IMR-90 (cell line): Measurements from ENCODE around the gene KCNAB3. TPM values are rescaled to one million over a fixed set of nuclear protein-coding genes. Genes with fewer than 3 reads are reported as not detected.

ENCODE experiments used
- ATAC-seq: fragments of 200-7000 bp; cut with Tn5 transposase; 2 replicates; pipeline ENCODE4 v1.9.1; 2020; ENCODE audit warnings: low read depth, mild to moderate bottlenecking, moderate library complexity
- BruUV-seq: library from RNA; stranded (reverse); fragments of 400-500 nt; replicated peaks from 2 replicates; lab custom pipeline; 2021; lab: Mats Ljungman, UMichigan
- CTCF ChIA-PET: fragments of 300-600 bp; formaldehyde crosslinking; extraction: SDS; loops from one replicate; lab custom pipeline; 2021; ENCODE audit warnings: antibody characterized with exemption; lab: Yijun Ruan, JAX
- POLR2A ChIA-PET: fragments of 300-600 bp; sonication (Branson Sonifier 250); formaldehyde crosslinking; loops from one replicate; lab custom pipeline; 2022; ENCODE audit warnings: antibody characterized with exemption; ENCODE audit not compliant: unreplicated experiment; lab: Charles Lee
- DNase-seq: peaks from one replicate; pipeline ENCODE4 v3.0.0; 2013
- H2AFZ ChIP-seq: replicated peaks from 2 replicates; pipeline ENCODE3; 2013; ENCODE audit warnings: low read length, mild to moderate bottlenecking; ENCODE audit not compliant: poor library complexity
- H2AK5ac ChIP-seq: 2 replicates; pipeline ENCODE4 v1.6.1; 2013; ENCODE audit warnings: low read depth, low read length, inconsistent platforms
- H2AK9ac ChIP-seq: replicated peaks from 2 replicates; pipeline ENCODE3; 2013; ENCODE audit warnings: mild to moderate bottlenecking, low read depth, low read length, moderate library complexity; ENCODE audit not compliant: poor library complexity
- H2BK120ac ChIP-seq: 2 replicates; pipeline ENCODE4 v1.6.1; 2013; ENCODE audit warnings: low read depth, low read length, inconsistent platforms
- H2BK15ac ChIP-seq: 3 replicates; pipeline ENCODE4 v1.6.1; 2013; ENCODE audit warnings: low read depth, low read length, inconsistent platforms
- H2BK20ac ChIP-seq: 2 replicates; pipeline ENCODE4 v1.6.1; 2013; ENCODE audit warnings: low read depth, mild to moderate bottlenecking, inconsistent platforms, low read length, moderate library complexity
- H2BK5ac ChIP-seq: 2 replicates; pipeline ENCODE4 v1.6.1; 2013; ENCODE audit warnings: mild to moderate bottlenecking, low read depth, low read length, inconsistent platforms; ENCODE audit not compliant: poor library complexity, severe bottlenecking
- H3K14ac ChIP-seq: replicated peaks from 2 replicates; pipeline ENCODE4 v1.6.1; 2013; ENCODE audit warnings: low read depth, low read length, inconsistent platforms
- H3K18ac ChIP-seq: 2 replicates; pipeline ENCODE4 v1.6.1; 2013; ENCODE audit warnings: low read depth, low read length, control low read depth
- H3K23ac ChIP-seq: 2 replicates; pipeline ENCODE4 v1.6.1; 2013; ENCODE audit warnings: low read depth, low read length, inconsistent platforms
- H3K27ac ChIP-seq: 2 replicates; pipeline ENCODE4 v1.5.1; 2013; ENCODE audit warnings: mild to moderate bottlenecking, control low read depth, low read length; ENCODE audit not compliant: insufficient read depth
- H3K27me3 ChIP-seq: 2 replicates; pipeline ENCODE4 v1.6.1; 2013; ENCODE audit warnings: low read length; ENCODE audit not compliant: control insufficient read depth, insufficient read depth
- H3K36me3 ChIP-seq: 2 replicates; pipeline ENCODE4 v1.6.1; 2013; ENCODE audit warnings: low read length, mixed read lengths; ENCODE audit not compliant: control insufficient read depth, insufficient read depth
- H3K4ac ChIP-seq: 2 replicates; pipeline ENCODE4 v1.6.1; 2013; ENCODE audit warnings: low read depth, low read length, inconsistent platforms
- H3K4me1 ChIP-seq: 2 replicates; pipeline ENCODE4 v1.6.1; 2013; ENCODE audit warnings: low read length, mixed read lengths; ENCODE audit not compliant: control insufficient read depth, insufficient read depth
- H3K4me2 ChIP-seq: 2 replicates; pipeline ENCODE4 v1.6.1; 2013; ENCODE audit warnings: low read depth, mild to moderate bottlenecking, control low read depth, low read length, moderate library complexity
- H3K4me3 ChIP-seq: 2 replicates; pipeline ENCODE4 v1.5.1; 2013; ENCODE audit warnings: low read depth, mild to moderate bottlenecking, control low read depth, low read length, moderate library complexity; ENCODE audit not compliant: insufficient read depth
- H3K56ac ChIP-seq: 2 replicates; pipeline ENCODE4 v1.6.1; 2013; ENCODE audit warnings: low read length, inconsistent platforms; ENCODE audit not compliant: insufficient read depth; ENCODE audit errors: extremely low read depth
- H3K79me1 ChIP-seq, 2 experiments: 2 replicates each; pipeline ENCODE4 v1.6.1; 2013; ENCODE audit warnings: low read length in 2 of 2, inconsistent platforms in 1 of 2, low read depth in 1 of 2
- H3K9ac ChIP-seq: 2 replicates; pipeline ENCODE4 v1.6.1; 2013; ENCODE audit warnings: low read depth, low read length, control low read depth
- H3K9me1 ChIP-seq: 2 replicates; pipeline ENCODE4 v1.6.1; 2013; ENCODE audit warnings: low read length, inconsistent platforms; ENCODE audit not compliant: insufficient read depth
- H3K9me3 ChIP-seq: 2 replicates; pipeline ENCODE4 v1.6.1; 2013; ENCODE audit warnings: low read length; ENCODE audit not compliant: control insufficient read depth, insufficient read depth
- H4K20me1 ChIP-seq: 2 replicates; pipeline ENCODE4 v1.6.1; 2013; ENCODE audit warnings: low read length, inconsistent platforms; ENCODE audit not compliant: insufficient read depth
- H4K5ac ChIP-seq: 2 replicates; pipeline ENCODE4 v1.6.1; 2013; ENCODE audit warnings: mild to moderate bottlenecking, low read depth, low read length, control low read depth
- H4K8ac ChIP-seq, 2 experiments: 2 replicates each; pipeline ENCODE4 v1.6.1; 2013; ENCODE audit warnings: low read depth in 2 of 2, low read length in 2 of 2, control low read depth in 1 of 2, inconsistent platforms in 1 of 2
- H4K91ac ChIP-seq: 2 replicates; pipeline ENCODE4 v1.6.1; 2013; ENCODE audit warnings: low read depth, low read length, inconsistent platforms; ENCODE audit not compliant: insufficient read depth
- BHLHE40 ChIP-seq: fragments of 150-350 bp; IDR thresholded peaks from 2 replicates; pipeline ENCODE4 v1.6.1; 2016; ENCODE audit warnings: mild to moderate bottlenecking, low read depth, low read length
- CEBPB ChIP-seq: IDR thresholded peaks from 2 replicates; pipeline ENCODE4 v1.6.1; 2012; ENCODE audit warnings: low read depth, low read length, improper control_type of control experiment
- CHD1 ChIP-seq: IDR thresholded peaks from 2 replicates; pipeline ENCODE4 v1.6.1; 2012; ENCODE audit warnings: low read depth, low read length, improper control_type of control experiment
- CTCF ChIP-seq: conservative IDR thresholded peaks from 2 replicates; pipeline ENCODE4 v1.5.1; 2012; ENCODE audit warnings: mild to moderate bottlenecking, low read depth, low read length, improper control_type of control experiment
- ELK1 ChIP-seq: fragments of 150-350 bp; IDR thresholded peaks from 2 replicates; pipeline ENCODE4 v1.6.1; 2016; ENCODE audit warnings: low read depth, mild to moderate bottlenecking, low read length, moderate library complexity, borderline replicate concordance
- FOS ChIP-seq: fragments of 150-350 bp; IDR thresholded peaks from 2 replicates; pipeline ENCODE4 v1.6.1; 2016; ENCODE audit warnings: low read depth, low read length
- MAFK ChIP-seq: IDR thresholded peaks from 2 replicates; pipeline ENCODE4 v1.6.1; 2012; ENCODE audit warnings: low read depth, low read length, improper control_type of control experiment
- MAZ ChIP-seq: IDR thresholded peaks from 2 replicates; pipeline ENCODE4 v1.6.1; 2012; ENCODE audit warnings: low read depth, mild to moderate bottlenecking, low read length, improper control_type of control experiment, moderate library complexity, borderline replicate concordance
- MXI1 ChIP-seq: IDR thresholded peaks from 2 replicates; pipeline ENCODE4 v1.6.1; 2012; ENCODE audit warnings: low read depth, mild to moderate bottlenecking, low read length, moderate library complexity, borderline replicate concordance
- NFE2L2 ChIP-seq: fragments of 150-350 bp; IDR thresholded peaks from 2 replicates; pipeline ENCODE4 v1.6.1; 2016; ENCODE audit warnings: low read depth, mild to moderate bottlenecking, low read length
- POLR2A ChIP-seq: IDR thresholded peaks from 2 replicates; pipeline ENCODE4 v1.6.1; 2012; ENCODE audit warnings: mild to moderate bottlenecking, low read depth, low read length
- RAD21 ChIP-seq: IDR thresholded peaks from 2 replicates; pipeline ENCODE4 v1.6.1; 2012; ENCODE audit warnings: low read length, improper control_type of control experiment
- RCOR1 ChIP-seq: IDR thresholded peaks from 2 replicates; pipeline ENCODE4 v1.6.1; 2012; ENCODE audit warnings: mild to moderate bottlenecking, low read length, improper control_type of control experiment; ENCODE audit not compliant: insufficient replicate concordance
- RFX5 ChIP-seq: IDR thresholded peaks from 2 replicates; pipeline ENCODE4 v1.8.0; 2012; ENCODE audit warnings: low read depth, mild to moderate bottlenecking, low read length, moderate library complexity
- SMC3 ChIP-seq: fragments of 150-350 bp; IDR thresholded peaks from 2 replicates; pipeline ENCODE4 v1.6.1; 2016; ENCODE audit warnings: low read depth, mild to moderate bottlenecking, antibody characterized with exemption, low read length, moderate library complexity
- WGBS, 2 experiments: methylation state at CpG; one replicate each; pipeline versions ENCODE4 v1.1.5 to v1.1.7; 2013; ENCODE audit warnings: missing lambda C conversion rate in 2 of 2; ENCODE audit not compliant: insufficient read length in 1 of 2; ENCODE audit errors: extremely low coverage in 2 of 2; 5-methylcytosine and 5-hydroxymethylcytosine counted together
- dilution Hi-C: fragments of 300-500 bp; cut with HindIII; formaldehyde crosslinking; loops from one replicate; pipeline ENCODE4 v1.14.3; 2018; ENCODE audit warnings: low sequenced_read_pairs; ENCODE audit not compliant: unreplicated experiment
- in situ Hi-C: fragments of 300-500 bp; cut with MboI; formaldehyde crosslinking; loops from 3 replicates; pipeline ENCODE4 v1.14.3; 2019; ENCODE audit warnings: low sequenced_read_pairs, inconsistent platforms, mixed read lengths
- intact Hi-C: fragments of 100-400 bp; cut with micrococcal nuclease; formaldehyde crosslinking; loops from 2 replicates; pipeline ENCODE4 v1.10.0; 2022
- polyA plus RNA-seq, 3 experiments: library from polyadenylated mRNA; depleted of rRNA; stranded (reverse); fragments of >200 nt; gene quantifications; 2 replicates each; pipeline ENCODE4 v1.2.3, GENCODE V29; 2012; ENCODE audit warnings: low replicate concordance in 1 of 3
- total RNA-seq: library from RNA; depleted of rRNA; stranded (reverse); fragments of >200 nt; gene quantifications from 2 replicates; pipeline ENCODE4 v1.2.3, GENCODE V29; 2012
- TF ChIP-seq, protein P1 (sequence below): fragments of 150-350 bp; IDR thresholded peaks from 2 replicates; pipeline ENCODE4 v1.6.1; 2017; ENCODE audit warnings: mild to moderate bottlenecking, antibody characterized with exemption, low read length, low read depth

The KCNAB3 gene
- total and polyA plus RNA-seq, 2 of the 4 experiments (the other 2 are of a cell fraction), result 0.36 to 4.2 TPM

DNA sequence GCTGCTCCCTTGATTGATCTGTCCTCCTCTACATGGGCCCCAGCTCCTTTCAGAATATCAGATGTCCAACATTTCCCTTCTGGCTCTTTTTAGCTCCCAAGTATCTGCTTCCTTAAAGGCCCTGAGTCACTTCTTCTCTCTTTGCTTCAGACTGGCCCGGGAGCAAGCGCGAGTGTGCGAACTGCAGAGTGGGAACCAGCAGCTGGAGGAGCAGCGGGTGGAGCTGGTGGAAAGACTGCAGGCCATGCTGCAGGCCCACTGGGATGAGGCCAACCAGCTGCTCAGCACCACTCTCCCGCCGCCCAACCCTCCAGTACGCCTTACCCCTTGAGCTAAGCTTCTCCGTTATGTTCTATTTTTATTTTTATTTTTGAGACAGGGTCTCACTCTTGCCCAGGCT, 14.7 kb upstream of the KCNAB3 start:
- Histone ChIP-seq H3K4ac (no peak overlapping the region), H4K8ac (no peak overlapping the region), H4K20me1 (no peaks in the 10 kb centered on the region), H3K4me3 (no peak overlapping the region), H3K56ac (no peak overlapping the region), H2AK9ac (no peak overlapping the region), H2BK15ac (no peak overlapping the region), H3K4me2 (no peak overlapping the region), H3K9me1 (no peaks in the 10 kb centered on the region), H2BK120ac (no peak overlapping the region), H3K9me3 (no peaks in the 10 kb centered on the region), H3K27me3 (no peaks in the 10 kb centered on the region), H3K9ac (no peak overlapping the region), H2BK5ac (no peak overlapping the region), H3K36me3 (peaks cover 67% of the 10 kb centered on the region), H4K5ac (no peak overlapping the region), H2AK5ac (no peak overlapping the region), H2BK20ac (no peak overlapping the region), H3K18ac (no peak overlapping the region), H3K27ac (no peak overlapping the region), H4K91ac (no peak overlapping the region), H2AFZ (no peak overlapping the region), H3K4me1 (no peaks in the 10 kb centered on the region), H3K79me1 (no peaks in the 10 kb centered on the region; a peak in 1 of 4 replicates), H3K14ac (no peak overlapping the region), H3K23ac (no peak overlapping the region)
- ATAC-seq (no peak), DNase-seq (no peak)
- BruUV-seq, result no TSS peak
- intact Hi-C loops (no loop called here), in situ Hi-C loops (no loop called here), dilution Hi-C loops (no loop called here)
- ChIA-PET CTCF (interaction anchor here (1.4 kb wide), 1 partner anchor 11 kb away, joined by 6 read pairs; no protein-coding TSS in a partner anchor), POLR2A (no interaction called here)
- WGBS, 2 experiments, result 100% methylated on average over 1 of the region's 9 CpGs; no CpG with 5 or more reads in 1 of the 2 experiments
- no peak for TF ChIP-seq ELK1
- TF ChIP-seq NFE2L2, result no peak
- TF ChIP-seq CEBPB, result no peak
- no peak for TF ChIP-seq MAFK
- TF ChIP-seq CTCF, result no peak
- no peak for TF ChIP-seq FOS
- TF ChIP-seq RFX5, result no peak
- TF ChIP-seq POLR2A, result no peak
- no peak for TF ChIP-seq SMC3
- TF ChIP-seq MAZ, result no peak
- TF ChIP-seq RCOR1, result no peak
- TF ChIP-seq MXI1, result no peak
- no peak for TF ChIP-seq RAD21
- TF ChIP-seq CHD1, result no peak
- TF ChIP-seq, protein P1, sequence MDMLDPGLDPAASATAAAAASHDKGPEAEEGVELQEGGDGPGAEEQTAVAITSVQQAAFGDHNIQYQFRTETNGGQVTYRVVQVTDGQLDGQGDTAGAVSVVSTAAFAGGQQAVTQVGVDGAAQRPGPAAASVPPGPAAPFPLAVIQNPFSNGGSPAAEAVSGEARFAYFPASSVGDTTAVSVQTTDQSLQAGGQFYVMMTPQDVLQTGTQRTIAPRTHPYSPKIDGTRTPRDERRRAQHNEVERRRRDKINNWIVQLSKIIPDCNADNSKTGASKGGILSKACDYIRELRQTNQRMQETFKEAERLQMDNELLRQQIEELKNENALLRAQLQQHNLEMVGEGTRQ, result no peak
- TF ChIP-seq BHLHE40, result no peak
